22Rv1 (cell line): Measurements from ENCODE around the gene MYCBPAP.

Experiments
- ZFX ChIP-seq: fragments of 450-650 bp; IDR thresholded peaks from 2 replicates; pipeline ENCODE4 v1.6.1; 2017; ENCODE audit warnings: antibody characterized with exemption, borderline replicate concordance
- TF ChIP-seq, protein P1 (sequence below): fragments of 450-650 bp; IDR thresholded peaks from 2 replicates; pipeline ENCODE4 v1.5.1; 2017; ENCODE audit warnings: mild to moderate bottlenecking

DNA sequence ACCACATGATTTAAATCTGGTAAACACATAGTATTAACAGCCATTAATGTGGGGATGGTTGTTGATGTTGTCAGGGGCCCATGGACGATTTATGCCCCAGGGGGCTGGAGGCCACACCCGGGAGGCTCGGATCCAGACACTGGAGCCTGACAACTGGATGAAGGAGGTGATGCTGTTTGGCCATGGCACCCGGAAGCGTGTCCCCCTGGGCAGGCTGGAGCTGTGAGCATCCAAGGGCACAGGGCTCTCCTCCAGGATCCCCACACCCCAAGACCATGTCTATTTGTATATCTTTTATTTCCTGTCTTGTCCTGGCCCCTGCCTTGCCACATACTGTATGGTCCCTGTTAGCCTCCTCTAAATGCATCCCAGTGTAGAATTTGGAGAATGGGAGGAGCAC lies 25.0 kb upstream of the MYCBPAP start:
- TF ChIP-seq, protein P1, sequence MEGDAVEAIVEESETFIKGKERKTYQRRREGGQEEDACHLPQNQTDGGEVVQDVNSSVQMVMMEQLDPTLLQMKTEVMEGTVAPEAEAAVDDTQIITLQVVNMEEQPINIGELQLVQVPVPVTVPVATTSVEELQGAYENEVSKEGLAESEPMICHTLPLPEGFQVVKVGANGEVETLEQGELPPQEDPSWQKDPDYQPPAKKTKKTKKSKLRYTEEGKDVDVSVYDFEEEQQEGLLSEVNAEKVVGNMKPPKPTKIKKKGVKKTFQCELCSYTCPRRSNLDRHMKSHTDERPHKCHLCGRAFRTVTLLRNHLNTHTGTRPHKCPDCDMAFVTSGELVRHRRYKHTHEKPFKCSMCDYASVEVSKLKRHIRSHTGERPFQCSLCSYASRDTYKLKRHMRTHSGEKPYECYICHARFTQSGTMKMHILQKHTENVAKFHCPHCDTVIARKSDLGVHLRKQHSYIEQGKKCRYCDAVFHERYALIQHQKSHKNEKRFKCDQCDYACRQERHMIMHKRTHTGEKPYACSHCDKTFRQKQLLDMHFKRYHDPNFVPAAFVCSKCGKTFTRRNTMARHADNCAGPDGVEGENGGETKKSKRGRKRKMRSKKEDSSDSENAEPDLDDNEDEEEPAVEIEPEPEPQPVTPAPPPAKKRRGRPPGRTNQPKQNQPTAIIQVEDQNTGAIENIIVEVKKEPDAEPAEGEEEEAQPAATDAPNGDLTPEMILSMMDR = no peak
- no peak for TF ChIP-seq ZFX
